Hepatocyte (in vitro differentiated cells): ENCODE data around the gene NRCAM. TPM values are rescaled to one million over a fixed set of nuclear protein-coding genes. Genes with fewer than 3 reads are reported as not detected.

Source experiments
- polyA plus RNA-seq: library from polyadenylated mRNA; unstranded; fragments of >200 nt; fragmentation: Nextera tagmentation; extraction: Ambion mirVana; gene quantifications from 2 replicates; pipeline ENCODE4 v1.2.1, GENCODE V29; 2016
- total RNA-seq: library from RNA; depleted of rRNA; stranded (reverse); fragments of >200 nt; gene quantifications from 2 replicates; pipeline ENCODE4 v1.2.3, GENCODE V29; 2014

NRCAM gene
- total and polyA plus RNA-seq, 2 experiments from 2014 or later = 16.0 to 34.4 TPM

Other genes starting within 250 kb of the NRCAM start
- gene PNPLA8, start 69.7 kb upstream of the NRCAM start, total RNA-seq = 38.4 and 48.3 TPM in 2 replicates
- 25.2 and 29.0 TPM in 2 replicates for gene PNPLA8, start 69.7 kb upstream of the NRCAM start, polyA plus RNA-seq
- 36.9 and 39.1 TPM in 2 replicates for gene THAP5, start 113.3 kb upstream of the NRCAM start, total RNA-seq
- gene THAP5, start 113.3 kb upstream of the NRCAM start, polyA plus RNA-seq = 5.9 and 8.8 TPM in 2 replicates
- gene DNAJB9, start 113.4 kb upstream of the NRCAM start, total RNA-seq = 83.9 and 94.0 TPM in 2 replicates
- 50.7 and 64.2 TPM in 2 replicates for gene DNAJB9, start 113.4 kb upstream of the NRCAM start, polyA plus RNA-seq